GM19324 (cell line): Measurements from ENCODE around the gene BRD7.

Experiments
- ATAC-seq: cut with Tn5 transposase; IDR thresholded peaks from one replicate; pipeline ENCODE4 v1.9.1; 2021; ENCODE audit warnings: mild to moderate bottlenecking, moderate library complexity; ENCODE audit not compliant: unreplicated experiment, low FRiP score

BRD7 gene

GRCh38 chr16:50275428-50276325 lies 93.1 kb downstream of the BRD7 start:
- no peak for ATAC-seq

- no peak for ATAC-seq
These were observed 93.7 kb downstream of the BRD7 start for GRCh38 chr16:50275098-50275415.

- ATAC-seq = peak; percentile 19
These were observed 94.3 kb downstream of the BRD7 start for GRCh38 chr16:50274326-50275097.

- peak; percentile 69 for ATAC-seq
These were observed 94.9 kb downstream of the BRD7 start for GRCh38 chr16:50273888-50274325.

GRCh38 chr16:50273382-50273690 lies 95.5 kb downstream of the BRD7 start:
- no peak for ATAC-seq

- ATAC-seq = no peak
These were observed 96.0 kb downstream of the BRD7 start for GRCh38 chr16:50272687-50273381.

- ATAC-seq = no peak
These were observed 96.6 kb downstream of the BRD7 start for GRCh38 chr16:50272111-50272571.

- ATAC-seq = no peak
These were observed 97.4 kb downstream of the BRD7 start for GRCh38 chr16:50271148-50272041.

- ATAC-seq = no peak
These were observed 98.2 kb downstream of the BRD7 start for GRCh38 chr16:50270510-50271147.

- ATAC-seq = no peak
These were observed 98.8 kb downstream of the BRD7 start for GRCh38 chr16:50269769-50270509.

- no peak for ATAC-seq
These were observed 99.6 kb downstream of the BRD7 start for GRCh38 chr16:50269061-50269705.

- ATAC-seq = no peak
These were observed 100.4 kb downstream of the BRD7 start for GRCh38 chr16:50268352-50268751.

GRCh38 chr16:50267651-50268050 lies 101.1 kb downstream of the BRD7 start:
- ATAC-seq = no peak

- ATAC-seq = no peak
These were observed 101.6 kb downstream of the BRD7 start for GRCh38 chr16:50267151-50267631.

GRCh38 chr16:50266337-50267091 lies 102.3 kb downstream of the BRD7 start, which contains the start of gene ADCY7:
TSS of gene ADCY7 (plus strand) at chr16:50266551. CDS start at chr16:50288180, 21,629 bp downstream.
- ATAC-seq = peak; percentile 76
